T-helper 1 cell treated with Interleukin-12 subunit alpha and Interleukin-12 subunit beta and Interleukin-4 antibody, amounts not matched to agents 30 ng/mL and 1 ng/mL, for 36 hours (primary cell): ENCODE measurements around the gene DEFB132. TPM values are rescaled to one million over a fixed set of nuclear protein-coding genes. Genes with fewer than 3 reads are reported as not detected.

Experiments used
- intact Hi-C: fragments of 100-400 bp; cut with micrococcal nuclease; formaldehyde crosslinking; loops from one replicate; pipeline ENCODE4 v1.15.1; 2024
- total RNA-seq: library from RNA; stranded (reverse); gene quantifications from 2 replicates; pipeline ENCODE4 v1.2.3, GENCODE V29; 2022

The DEFB132 gene
- total RNA-seq, 1 donor from 2014 or later, result not detected

- intact Hi-C loops, result no loop called here
These were observed 38.3 kb downstream of the DEFB132 start for GRCh38 chr20:295804-296203.

- intact Hi-C loops, result loop anchor here (1.0 kb wide), 2 partner anchors 28 to 33 kb away; partner anchors contain the start of gene SOX12
These were observed 39.8 kb downstream of the DEFB132 start, which contains the start of gene ZCCHC3 for GRCh38 chr20:297098-297924. Gene ZCCHC3, plus strand, starts transcription at chr20:297570. Its CDS starts 17 bp downstream, at chr20:297587.

GRCh38 chr20:297925-298775 lies 40.6 kb downstream of the DEFB132 start:
- intact Hi-C loops, result loop anchor here (1.0 to 2.0 kb wide), 5 partner anchors 8 to 59 kb away; partner anchors contain the start of genes C20orf96 and SOX12

- intact Hi-C loops, result loop anchor here (1.0 to 2.0 kb wide), 3 partner anchors 9 to 60 kb away; partner anchors contain the start of gene C20orf96
These were observed 41.4 kb downstream of the DEFB132 start for GRCh38 chr20:298776-299391.

- intact Hi-C loops, result no loop called here
These were observed 42.9 kb downstream of the DEFB132 start for GRCh38 chr20:300345-300990.

GRCh38 chr20:301886-302848 lies 44.6 kb downstream of the DEFB132 start:
- intact Hi-C loops, result no loop called here

- intact Hi-C loops, result no loop called here
These were observed 48.2 kb downstream of the DEFB132 start for GRCh38 chr20:305745-306144.

- intact Hi-C loops, result no loop called here
These were observed 51.0 kb downstream of the DEFB132 start for GRCh38 chr20:308427-309038.

GRCh38 chr20:309306-309840 lies 51.8 kb downstream of the DEFB132 start:
- intact Hi-C loops, result no loop called here

GRCh38 chr20:309841-310644 lies 52.5 kb downstream of the DEFB132 start:
- intact Hi-C loops, result loop anchor here (1.0 kb wide), 3 partner anchors 12 to 20 kb away; partner anchors contain the start of genes C20orf96 and SOX12

- intact Hi-C loops, result loop anchor here (1.0 kb wide), 3 partner anchors 12 to 20 kb away; partner anchors contain the start of genes C20orf96 and SOX12
These were observed 53.1 kb downstream of the DEFB132 start for GRCh38 chr20:310645-311044.

Other genes starting within 250 kb of the DEFB132 start
- gene DEFB125, start 170.1 kb upstream of the DEFB132 start, total RNA-seq, result not detected in 2 replicates
- not detected in 2 replicates for gene DEFB126, start 115.1 kb upstream of the DEFB132 start, total RNA-seq
- gene DEFB127, start 100.3 kb upstream of the DEFB132 start, total RNA-seq, result not detected in 2 replicates
- not detected in 2 replicates for gene DEFB128, start 68.0 kb upstream of the DEFB132 start, total RNA-seq
- not detected in 2 replicates for gene DEFB129, start 30.5 kb upstream of the DEFB132 start, total RNA-seq
- gene C20orf96, start 33.0 kb downstream of the DEFB132 start, total RNA-seq, result 4.7 and 5.1 TPM in 2 replicates
- gene ZCCHC3, start 39.8 kb downstream of the DEFB132 start, total RNA-seq, result 25.0 and 25.2 TPM in 2 replicates
- gene SOX12, start 67.8 kb downstream of the DEFB132 start, total RNA-seq, result 2.4 TPM in 2 replicates
- 1.5 and 2.5 TPM in 2 replicates for gene NRSN2, start 89.4 kb downstream of the DEFB132 start, total RNA-seq
- 27.1 and 29.1 TPM in 2 replicates for gene TRIB3, start 123.0 kb downstream of the DEFB132 start, total RNA-seq
- 131 and 134 TPM in 2 replicates for gene RBCK1, start 150.6 kb downstream of the DEFB132 start, total RNA-seq
- 40.2 and 40.3 TPM in 2 replicates for gene TBC1D20, start 204.8 kb downstream of the DEFB132 start, total RNA-seq